BLaER1 treated with 17β-estradiol and CSF1 and Interleukin-3, amounts not matched to agents 10 nM and 100 nM (cell line): ENCODE results near the gene PCNX2.

ENCODE experiments used
- H3K27ac ChIP-seq, 11 experiments: shearing (Covaris generic); formaldehyde crosslinking; 2 replicates each; pipeline ENCODE4 v1.8.1; 2022
- H3K27me3 ChIP-seq, 11 experiments: shearing (Covaris generic); formaldehyde crosslinking; 2 replicates each; pipeline ENCODE4 v1.8.1; 2022
- H3K36me3 ChIP-seq, 11 experiments: shearing (Covaris generic); formaldehyde crosslinking; 2 replicates each; pipeline ENCODE4 v1.8.1; 2022
- H3K4me1 ChIP-seq, 10 experiments: shearing (Covaris generic); formaldehyde crosslinking; 2 replicates each; pipeline ENCODE4 v1.8.1; 2022
- H3K4me2 ChIP-seq, 11 experiments: shearing (Covaris generic); formaldehyde crosslinking; 2 replicates each; pipeline ENCODE4 v1.8.1; 2022
- H3K4me3 ChIP-seq, 10 experiments: shearing (Covaris generic); formaldehyde crosslinking; 2 replicates each; pipeline ENCODE4 v1.8.1; 2022
- H3K9ac ChIP-seq, 11 experiments: shearing (Covaris generic); formaldehyde crosslinking; 2 replicates each; pipeline ENCODE4 v1.8.1; 2022
- H3K9me3 ChIP-seq, 11 experiments: shearing (Covaris generic); formaldehyde crosslinking; replicated peaks in 1 of 11; 2 replicates each; pipeline ENCODE4 v1.8.1; 2022
- H4K20me1 ChIP-seq, 11 experiments: shearing (Covaris generic); formaldehyde crosslinking; 2 replicates each; pipeline ENCODE4 v1.8.1; 2022
- Cebpa-rat ChIP-seq, 11 experiments: shearing (Covaris generic); IDR thresholded peaks; 2 replicates each; pipeline ENCODE4 v1.8.1; 2022

The PCNX2 gene

GRCh38 chr1:233279971-233280370 lies 15.6 kb downstream of the PCNX2 start:
- TF ChIP-seq Cebpa-rat (IDR thresholded peaks at IDR 0.05), result no peak
- H3K9ac ChIP-seq, result no peak overlapping the region
- H4K20me1 ChIP-seq, result no peaks in the 10 kb centered on the region
- peak overlapping the region in 1 of 11 experiments; percentile 79; a peak in 1 of 22 replicates for H3K4me2 ChIP-seq
- H3K4me1 ChIP-seq, result peaks cover 19 to 52% (median 33%) of the 10 kb centered on the region in 10 experiments
- no peak overlapping the region for H3K27ac ChIP-seq
- H3K36me3 ChIP-seq, result peaks cover 0 to 3% (median 0%) of the 10 kb centered on the region in 11 experiments; a peak in 1 of 22 replicates
- no peaks in the 10 kb centered on the region for H3K9me3 ChIP-seq
- no peaks in the 10 kb centered on the region for H3K27me3 ChIP-seq
- H3K4me3 ChIP-seq, result no peak overlapping the region

- no peaks in the 10 kb centered on the region for H3K9me3 ChIP-seq
- peak overlapping the region in 5 of 11 experiments; percentile 36 to 66 (median 58); a peak in 9 of 22 replicates for H3K4me2 ChIP-seq
- H3K4me3 ChIP-seq, result no peak overlapping the region
- no peaks in the 10 kb centered on the region for H3K27me3 ChIP-seq
- no peaks in the 10 kb centered on the region for H4K20me1 ChIP-seq
- no peak overlapping the region for H3K9ac ChIP-seq
- H3K4me1 ChIP-seq, result peaks cover 19 to 52% (median 33%) of the 10 kb centered on the region in 10 experiments
- peaks cover 0 to 3% (median 0%) of the 10 kb centered on the region in 11 experiments; a peak in 1 of 22 replicates for H3K36me3 ChIP-seq
- TF ChIP-seq Cebpa-rat (IDR thresholded peaks at IDR 0.05), result no peak
- H3K27ac ChIP-seq, result peak overlapping the region in 2 of 11 experiments; percentile 3 to 54; a peak in 2 of 22 replicates
These were observed 16.9 kb downstream of the PCNX2 start for GRCh38 chr1:233278631-233279030.

GRCh38 chr1:233277637-233278606 lies 17.6 kb downstream of the PCNX2 start:
- Histone ChIP-seq H3K27ac (peak overlapping the region in 4 of 11 experiments; percentile 3 to 54 (median 14); a peak in 5 of 22 replicates), H3K4me1 (peaks cover 19 to 52% (median 33%) of the 10 kb centered on the region in 10 experiments), H3K36me3 (peaks cover 0 to 3% (median 0%) of the 10 kb centered on the region in 11 experiments; a peak in 1 of 22 replicates), H4K20me1 (no peaks in the 10 kb centered on the region), H3K9ac (no peak overlapping the region), H3K9me3 (0 out of 22 replicates have a peak, but pooled peaks cover 0 to under 1% (median 0%) of the 10 kb centered on the region in 11 experiments), H3K27me3 (no peaks in the 10 kb centered on the region), H3K4me3 (no peak overlapping the region), H3K4me2 (peak overlapping the region in 5 of 11 experiments; percentile 36 to 66 (median 58); a peak in 10 of 22 replicates)
- TF ChIP-seq Cebpa-rat (IDR thresholded peaks at IDR 0.05), result no peak; a peak in 1 of 22 replicates

GRCh38 chr1:233269656-233270055 lies 25.9 kb downstream of the PCNX2 start:
- Histone ChIP-seq H3K9me3 (0 out of 22 replicates have a peak, but pooled peaks cover 0 to 5% (median 0%) of the 10 kb centered on the region in 11 experiments), H3K27me3 (no peaks in the 10 kb centered on the region), H3K4me1 (peaks cover 0 to 18% (median 0%) of the 10 kb centered on the region in 10 experiments; a peak in 5 of 20 replicates)

GRCh38 chr1:233268389-233269022 lies 27.0 kb downstream of the PCNX2 start:
- no peak overlapping the region for H3K27ac ChIP-seq
- no peaks in the 10 kb centered on the region for H4K20me1 ChIP-seq
- H3K27me3 ChIP-seq, result no peaks in the 10 kb centered on the region
- H3K4me1 ChIP-seq, result peaks cover 0 to 18% (median 0%) of the 10 kb centered on the region in 10 experiments; a peak in 5 of 20 replicates
- peak overlapping the region in 2 of 11 experiments; percentile 3 to 58; a peak in 2 of 22 replicates for H3K4me2 ChIP-seq
- H3K36me3 ChIP-seq, result 0 out of 22 replicates have a peak, but pooled peaks cover 0 to 3% (median 0%) of the 10 kb centered on the region in 11 experiments
- H3K9me3 ChIP-seq, result 0 out of 22 replicates have a peak, but pooled peaks cover 0 to 5% (median 0%) of the 10 kb centered on the region in 11 experiments
- no peak overlapping the region for H3K9ac ChIP-seq
- no peak for TF ChIP-seq Cebpa-rat (IDR thresholded peaks at IDR 0.05)
- H3K4me3 ChIP-seq, result no peak overlapping the region

More at GRCh38 chr1:233269656-233270055, 25.9 kb downstream of the PCNX2 start:
- 0 out of 22 replicates have a peak, but pooled peaks cover 0 to 3% (median 0%) of the 10 kb centered on the region in 11 experiments for H3K36me3 ChIP-seq
- H3K4me3 ChIP-seq, result no peak overlapping the region
- no peaks in the 10 kb centered on the region for H4K20me1 ChIP-seq
- peak overlapping the region in 2 of 11 experiments; percentile 45 to 58; a peak in 4 of 22 replicates for H3K4me2 ChIP-seq
- no peak overlapping the region for H3K27ac ChIP-seq
- no peak overlapping the region for H3K9ac ChIP-seq
- TF ChIP-seq Cebpa-rat (IDR thresholded peaks at IDR 0.05), result no peak

- H3K36me3 ChIP-seq, result peaks cover 16 to 29% (median 23%) of the 10 kb centered on the region in 11 experiments; a peak in 20 of 22 replicates
- H3K9me3 ChIP-seq, result no peaks in the 10 kb centered on the region
- H3K4me2 ChIP-seq, result no peak overlapping the region
- no peaks in the 10 kb centered on the region for H4K20me1 ChIP-seq
- H3K27ac ChIP-seq, result no peak overlapping the region
- no peaks in the 10 kb centered on the region for H3K4me1 ChIP-seq
- H3K27me3 ChIP-seq, result no peaks in the 10 kb centered on the region
- TF ChIP-seq Cebpa-rat (IDR thresholded peaks at IDR 0.05), result no peak
- no peak overlapping the region for H3K9ac ChIP-seq
- no peak overlapping the region for H3K4me3 ChIP-seq
These were observed 33.8 kb downstream of the PCNX2 start for GRCh38 chr1:233261695-233262094.

- Histone ChIP-seq H3K27me3 (no peaks in the 10 kb centered on the region), H4K20me1 (no peaks in the 10 kb centered on the region), H3K9me3 (no peaks in the 10 kb centered on the region), H3K27ac (no peak overlapping the region), H3K4me3 (no peak overlapping the region), H3K9ac (no peak overlapping the region), H3K36me3 (peaks cover 16 to 31% (median 23%) of the 10 kb centered on the region in 11 experiments; a peak in 20 of 22 replicates), H3K4me1 (no peaks in the 10 kb centered on the region), H3K4me2 (no peak overlapping the region)
- no peak for TF ChIP-seq Cebpa-rat (IDR thresholded peaks at IDR 0.05)
These were observed 34.3 kb downstream of the PCNX2 start for GRCh38 chr1:233261206-233261605.

GRCh38 chr1:233257786-233258185 lies 37.7 kb downstream of the PCNX2 start:
- no peak for TF ChIP-seq Cebpa-rat (IDR thresholded peaks at IDR 0.05)

More at GRCh38 chr1:233257786-233258185, 37.7 kb downstream of the PCNX2 start:
- no peaks in the 10 kb centered on the region for H3K27me3 ChIP-seq
- H3K27ac ChIP-seq, result no peak overlapping the region
- H4K20me1 ChIP-seq, result no peaks in the 10 kb centered on the region
- H3K4me1 ChIP-seq, result peaks cover 0 to 8% (median 3%) of the 10 kb centered on the region in 10 experiments; a peak in 6 of 20 replicates
- H3K4me3 ChIP-seq, result no peak overlapping the region
- no peaks in the 10 kb centered on the region for H3K9me3 ChIP-seq
- H3K9ac ChIP-seq, result no peak overlapping the region
- H3K4me2 ChIP-seq, result no peak overlapping the region
- H3K36me3 ChIP-seq, result peaks cover 16 to 31% (median 23%) of the 10 kb centered on the region in 11 experiments; a peak in 20 of 22 replicates
